B cell (primary cell): ENCODE results near the gene NUP93. TPM values are rescaled to one million over a fixed set of nuclear protein-coding genes. Genes with fewer than 3 reads are reported as not detected.

ENCODE experiments used
- ATAC-seq: fragments of 200-7000 bp; cut with Tn5 transposase; one replicate; pipeline ENCODE4 v1.10.0; 2021; ENCODE audit warnings: low read depth, mild to moderate bottlenecking, moderate number of reproducible peaks, moderate library complexity
- CTCF ChIA-PET: fragments of 350-600 bp; sonication (Branson Sonifier 250); formaldehyde crosslinking; loops from one replicate; lab custom pipeline; 2021; ENCODE audit warnings: antibody characterized with exemption, inconsistent platforms; lab: Charles Lee
- POLR2A ChIA-PET: fragments of 350-600 bp; sonication (Branson Sonifier 250); formaldehyde crosslinking; loops from one replicate; lab custom pipeline; 2021; ENCODE audit warnings: antibody characterized with exemption; lab: Charles Lee
- DNase-seq: peaks from one replicate; pipeline ENCODE4 v3.0.0; 2013
- H2AFZ ChIP-seq: 2 replicates; pipeline ENCODE4 v1.6.1; 2012; ENCODE audit warnings: mild to moderate bottlenecking, low read depth, low read length; ENCODE audit not compliant: insufficient read depth, poor library complexity, severe bottlenecking
- H3K27ac ChIP-seq, 2 donors: 1 replicate in 1 of 2; 2 replicates in 1 of 2; pipeline ENCODE4 v1.5.1; 2012 to 2013; ENCODE audit warnings: low read length in 2 of 2, mild to moderate bottlenecking in 2 of 2, moderate library complexity in 1 of 2
- H3K27me3 ChIP-seq, 4 experiments: fragments of 200-600 bp in 1 of 4; sonication (generic) in 1 of 4; replicated peaks in 1 of 4; 1 replicate in 2 of 4; 2 replicates in 2 of 4; pipeline versions ENCODE4 v1.6.1 to v1.7.0; 2013 to 2016; ENCODE audit warnings: low read length in 3 of 4, mild to moderate bottlenecking in 2 of 4, mixed read lengths in 1 of 4, moderate library complexity in 1 of 4; ENCODE audit not compliant: insufficient read depth in 4 of 4, control insufficient read depth in 3 of 4; ENCODE audit errors: control extremely low read depth in 1 of 4
- H3K36me3 ChIP-seq, 2 experiments: replicated peaks in 1 of 2; 1 replicate in 1 of 2; 2 replicates in 1 of 2; pipeline versions ENCODE4 v1.6.1 to v1.7.1; 2013; ENCODE audit warnings: low read length in 1 of 2; ENCODE audit not compliant: insufficient read depth in 2 of 2, control insufficient read depth in 1 of 2; ENCODE audit errors: control extremely low read depth in 1 of 2, extremely low read depth in 1 of 2
- H3K4me1 ChIP-seq, 2 donors: fragments of 200-600 bp in 1 of 2; sonication (generic) in 1 of 2; 1 replicate in 1 of 2; 2 replicates in 1 of 2; pipeline versions ENCODE4 v1.5.1 to v1.6.1; 2013 to 2017; ENCODE audit warnings: low read length in 2 of 2; ENCODE audit not compliant: control insufficient read depth in 2 of 2, insufficient read depth in 2 of 2
- H3K4me2 ChIP-seq: replicated peaks from 2 replicates; pipeline ENCODE3; 2012; ENCODE audit warnings: mild to moderate bottlenecking, low read depth, low read length; ENCODE audit not compliant: poor library complexity, severe bottlenecking
- H3K4me3 ChIP-seq, 5 experiments: fragments of 200-600 bp in 1 of 5; sonication (generic) in 1 of 5; 1 replicate in 3 of 5; 2 replicates in 2 of 5; pipeline versions ENCODE4 v1.5.1 to v1.7.0; 2011 to 2016; ENCODE audit warnings: low read length in 4 of 5, mild to moderate bottlenecking in 4 of 5, low read depth in 2 of 5, control low read depth in 1 of 5, moderate library complexity in 1 of 5; ENCODE audit not compliant: insufficient read depth in 1 of 5; ENCODE audit errors: control extremely low read depth in 1 of 5, extremely low read depth in 1 of 5
- H3K79me2 ChIP-seq: fragments of 200-600 bp; sonication (generic); one replicate; pipeline ENCODE4 v1.6.0; 2016; ENCODE audit warnings: low read length; ENCODE audit not compliant: control insufficient read depth, insufficient read depth
- H3K9ac ChIP-seq: fragments of 200-600 bp; sonication (generic); 2 replicates; pipeline ENCODE4 v1.6.1; 2017; ENCODE audit warnings: mild to moderate bottlenecking, low read length, moderate library complexity
- H3K9me3 ChIP-seq, 3 donors: one replicate each; pipeline versions ENCODE4 v1.6.1 to v1.7.1; 2013; ENCODE audit warnings: low read length in 2 of 3; ENCODE audit not compliant: control insufficient read depth in 2 of 3, insufficient read depth in 1 of 3; ENCODE audit errors: control extremely low read depth in 1 of 3
- H4K20me1 ChIP-seq: 2 replicates; pipeline ENCODE4 v1.6.0; 2012; ENCODE audit warnings: mild to moderate bottlenecking, low read length; ENCODE audit not compliant: insufficient read depth, control insufficient read depth, poor library complexity, severe bottlenecking
- H3K27ac Mint-ChIP-seq: one replicate; pipeline ENCODE4 v1.8.0; 2021; ENCODE audit warnings: mixed read lengths
- H3K27me3 Mint-ChIP-seq: one replicate; pipeline ENCODE4 v1.8.0; 2021; ENCODE audit warnings: mixed read lengths
- H3K4me1 Mint-ChIP-seq: one replicate; pipeline ENCODE4 v1.8.0; 2021; ENCODE audit warnings: mixed read lengths
- H3K4me3 Mint-ChIP-seq: one replicate; pipeline ENCODE4 v1.8.0; 2021; ENCODE audit warnings: mixed read lengths
- H3K9me3 Mint-ChIP-seq: one replicate; pipeline ENCODE4 v1.8.0; 2022; ENCODE audit warnings: mixed read lengths; ENCODE audit not compliant: insufficient read depth
- EZH2 ChIP-seq: IDR thresholded peaks from 2 replicates; pipeline ENCODE4 v1.6.1; 2012; ENCODE audit warnings: borderline replicate concordance, low read depth, mild to moderate bottlenecking, moderate library complexity, low read length; ENCODE audit not compliant: insufficient read depth, poor library complexity, severe bottlenecking
- WGBS: methylation state at CpG from one replicate; pipeline ENCODE4 v1.1.5; 2013; ENCODE audit warnings: missing lambda C conversion rate; ENCODE audit not compliant: insufficient coverage; 5-methylcytosine and 5-hydroxymethylcytosine counted together
- intact Hi-C: fragments of 100-400 bp; cut with micrococcal nuclease; formaldehyde crosslinking; loops from one replicate; pipeline ENCODE4 v1.10.0; 2022
- polyA plus RNA-seq: library from polyadenylated mRNA; depleted of rRNA; stranded (reverse); fragments of >200 nt; gene quantifications from 2 replicates; pipeline ENCODE4 v1.2.3, GENCODE V29; 2012
- total RNA-seq, 2 donors: library from RNA; stranded (reverse); fragments of 120-200 nt in 1 of 2; gene quantifications; 1 replicate in 1 of 2; 2 replicates in 1 of 2; pipeline versions ENCODE4 v1.2.3 to v1.2.4, GENCODE V29; 2013 to 2022
- TF ChIP-seq, protein P1 (sequence below): fragments of 200-600 bp; IDR thresholded peaks from one replicate; pipeline ENCODE4 v1.8.0; 2022; ENCODE audit warnings: antibody characterized with exemption, mild to moderate bottlenecking

NUP93 gene
- total and polyA plus RNA-seq, 2 donors (not counting 1 experiment from before 2014, with no cell fraction given): 23.6 to 64.6 TPM

- Mint-ChIP-seq H3K9me3 (no peaks in the 10 kb centered on the region), H3K27ac (peak overlapping the region; percentile 50), H3K4me1 (peaks cover 18% of the 10 kb centered on the region), H3K27me3 (no peaks in the 10 kb centered on the region), H3K4me3 (no peak overlapping the region)
- CTCF ChIA-PET: interaction anchor here (1.0 kb wide), 1 partner anchor 11 kb away, joined by 3 read pairs; no protein-coding TSS in a partner anchor
- no peaks in the 10 kb centered on the region for H3K36me3 ChIP-seq
- intact Hi-C loops: no loop called here
- no peaks in the 10 kb centered on the region for H3K9me3 ChIP-seq
- 93% methylated on average over 4 of the region's 9 CpGs for WGBS
- POLR2A ChIA-PET: no interaction called here
- DNase-seq (no peak), ATAC-seq (no peak)
- no peak overlapping the region for H3K4me2 ChIP-seq
- no peak overlapping the region for H3K4me3 ChIP-seq
- H3K27me3 ChIP-seq: no peaks in the 10 kb centered on the region
- H3K79me2 ChIP-seq: no peaks in the 10 kb centered on the region
- H3K27ac ChIP-seq: no peak overlapping the region
- no peak overlapping the region for H3K9ac ChIP-seq
- H4K20me1 ChIP-seq: no peaks in the 10 kb centered on the region
- TF ChIP-seq EZH2: no peak
- TF ChIP-seq, protein P1, sequence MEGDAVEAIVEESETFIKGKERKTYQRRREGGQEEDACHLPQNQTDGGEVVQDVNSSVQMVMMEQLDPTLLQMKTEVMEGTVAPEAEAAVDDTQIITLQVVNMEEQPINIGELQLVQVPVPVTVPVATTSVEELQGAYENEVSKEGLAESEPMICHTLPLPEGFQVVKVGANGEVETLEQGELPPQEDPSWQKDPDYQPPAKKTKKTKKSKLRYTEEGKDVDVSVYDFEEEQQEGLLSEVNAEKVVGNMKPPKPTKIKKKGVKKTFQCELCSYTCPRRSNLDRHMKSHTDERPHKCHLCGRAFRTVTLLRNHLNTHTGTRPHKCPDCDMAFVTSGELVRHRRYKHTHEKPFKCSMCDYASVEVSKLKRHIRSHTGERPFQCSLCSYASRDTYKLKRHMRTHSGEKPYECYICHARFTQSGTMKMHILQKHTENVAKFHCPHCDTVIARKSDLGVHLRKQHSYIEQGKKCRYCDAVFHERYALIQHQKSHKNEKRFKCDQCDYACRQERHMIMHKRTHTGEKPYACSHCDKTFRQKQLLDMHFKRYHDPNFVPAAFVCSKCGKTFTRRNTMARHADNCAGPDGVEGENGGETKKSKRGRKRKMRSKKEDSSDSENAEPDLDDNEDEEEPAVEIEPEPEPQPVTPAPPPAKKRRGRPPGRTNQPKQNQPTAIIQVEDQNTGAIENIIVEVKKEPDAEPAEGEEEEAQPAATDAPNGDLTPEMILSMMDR: no peak
- peaks cover 6 to 18% of the 10 kb centered on the region in 2 donors for H3K4me1 ChIP-seq
- no peak overlapping the region for H2AFZ ChIP-seq
Observed at GRCh38 chr16:56885446-56886162, 155.7 kb downstream of the NUP93 start.

DNA sequence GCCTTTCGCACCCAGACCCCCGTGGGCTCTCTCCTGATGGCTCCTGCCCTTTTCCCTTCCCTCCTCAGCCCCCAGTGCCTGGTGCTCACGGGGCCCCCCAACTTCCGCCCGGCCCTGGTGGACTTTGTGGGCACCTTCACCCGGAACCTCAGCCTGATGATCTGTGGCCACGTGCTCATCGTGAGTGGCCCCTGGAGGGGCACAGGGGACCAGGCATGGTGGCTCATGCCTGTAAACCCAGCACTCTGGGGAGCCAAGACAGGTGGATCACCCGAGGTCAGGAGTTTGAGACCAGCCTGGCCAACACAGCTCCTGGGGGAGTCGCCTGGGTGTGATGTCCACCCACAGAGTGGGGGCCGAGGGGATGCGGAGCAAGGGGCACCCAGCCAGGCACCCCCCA is 156.4 kb downstream of the NUP93 start:
- Histone ChIP-seq H4K20me1 (no peaks in the 10 kb centered on the region), H3K27ac (no peak overlapping the region), H3K9me3 (no peaks in the 10 kb centered on the region), H3K27me3 (no peaks in the 10 kb centered on the region), H3K9ac (no peak overlapping the region), H3K36me3 (no peaks in the 10 kb centered on the region), H3K4me2 (no peak overlapping the region), H3K79me2 (no peaks in the 10 kb centered on the region), H3K4me1 (peaks cover 6 to 18% of the 10 kb centered on the region in 2 donors), H2AFZ (no peak overlapping the region), H3K4me3 (no peak overlapping the region)
- DNase-seq: no peak
- 92% methylated on average over 11 of the region's 12 CpGs for WGBS
- Mint-ChIP-seq H3K27me3 (no peaks in the 10 kb centered on the region), H3K27ac (no peak overlapping the region), H3K4me1 (peaks cover 18% of the 10 kb centered on the region), H3K9me3 (no peaks in the 10 kb centered on the region), H3K4me3 (no peak overlapping the region)
- no peak for TF ChIP-seq EZH2
- TF ChIP-seq, protein P1: no peak
- no peak for ATAC-seq
- intact Hi-C loops: no loop called here
- ChIA-PET POLR2A (no interaction called here), CTCF (no interaction called here)
